ENCODE data around the gene ELOA. TPM values are rescaled to one million over a fixed set of nuclear protein-coding genes. Genes with fewer than 3 reads are reported as not detected.
A peak's percentile ranks its signal among the peaks of the same experiment; 100 is the strongest.

Gene ELOA
- 10 to 100 TPM; 61.9 to 69.8 (median 67.1) TPM for total RNA-seq

GRCh38 chr1:23743287-23744152 is at the start of gene ELOA:
Gene ELOA, plus strand, starts transcription at chr1:23743471. Its CDS starts 33 bp downstream, at chr1:23743504.
- H3K4me3 Mint-ChIP-seq, result peak within 1 kb of the TSS; percentile 94
- no peaks in the 10 kb centered on the region for H3K9me3 Mint-ChIP-seq
- DNase-seq (peak; percentile 69), ATAC-seq (peak; percentile 97 to 98)
- H3K4me1 Mint-ChIP-seq (ENCODE audit: low read depth), result peaks cover 48% of the 10 kb centered on the region
- H3K36me3 Mint-ChIP-seq (ENCODE audit: insufficient read depth), result peaks cover 12% of the 10 kb centered on the region
- H3K27me3 Mint-ChIP-seq (ENCODE audit: low read depth), result no peaks in the 10 kb centered on the region

GRCh38 chr1:23693599-23693998 is 49.7 kb upstream of the ELOA start:
- peaks cover 63% of the 10 kb centered on the region for H3K36me3 Mint-ChIP-seq (ENCODE audit: insufficient read depth)
- no peak for ATAC-seq
- H3K4me3 Mint-ChIP-seq, result peak overlapping the region; percentile 97
- H3K9me3 Mint-ChIP-seq, result no peaks in the 10 kb centered on the region
- H3K27me3 Mint-ChIP-seq (ENCODE audit: low read depth), result no peaks in the 10 kb centered on the region
- no peak for DNase-seq
- peaks cover 61% of the 10 kb centered on the region for H3K4me1 Mint-ChIP-seq (ENCODE audit: low read depth)

GRCh38 chr1:23694371-23694770 is 48.9 kb upstream of the ELOA start:
- ATAC-seq, result no peak
- H3K4me1 Mint-ChIP-seq (ENCODE audit: low read depth), result peaks cover 64% of the 10 kb centered on the region
- H3K36me3 Mint-ChIP-seq (ENCODE audit: insufficient read depth), result peaks cover 68% of the 10 kb centered on the region
- H3K27me3 Mint-ChIP-seq (ENCODE audit: low read depth), result no peaks in the 10 kb centered on the region
- H3K4me3 Mint-ChIP-seq, result peak overlapping the region; percentile 97
- no peak for DNase-seq
- no peaks in the 10 kb centered on the region for H3K9me3 Mint-ChIP-seq

GRCh38 chr1:23695667-23696066 is 47.6 kb upstream of the ELOA start:
- H3K4me1 Mint-ChIP-seq (ENCODE audit: low read depth), result peaks cover 72% of the 10 kb centered on the region
- no peaks in the 10 kb centered on the region for H3K9me3 Mint-ChIP-seq
- ATAC-seq (no peak), DNase-seq (no peak)
- peak overlapping the region; percentile 97 for H3K4me3 Mint-ChIP-seq
- no peaks in the 10 kb centered on the region for H3K27me3 Mint-ChIP-seq (ENCODE audit: low read depth)
- H3K36me3 Mint-ChIP-seq (ENCODE audit: insufficient read depth), result peaks cover 79% of the 10 kb centered on the region

GRCh38 chr1:23696335-23696989 is 46.8 kb upstream of the ELOA start:
- no peak for DNase-seq
- Mint-ChIP-seq H3K9me3 (no peaks in the 10 kb centered on the region), H3K4me1 (ENCODE audit: low read depth) (peaks cover 72% of the 10 kb centered on the region), H3K36me3 (ENCODE audit: insufficient read depth) (peaks cover 82% of the 10 kb centered on the region), H3K4me3 (peak overlapping the region; percentile 49), H3K27me3 (ENCODE audit: low read depth) (no peaks in the 10 kb centered on the region)
- no peak for ATAC-seq

GRCh38 chr1:23698466-23698865 is 44.8 kb upstream of the ELOA start:
- Mint-ChIP-seq H3K4me3 (no peak overlapping the region), H3K9me3 (no peaks in the 10 kb centered on the region), H3K36me3 (ENCODE audit: insufficient read depth) (peaks cover 67% of the 10 kb centered on the region), H3K27me3 (ENCODE audit: low read depth) (no peaks in the 10 kb centered on the region), H3K4me1 (ENCODE audit: low read depth) (peaks cover 63% of the 10 kb centered on the region)
- ATAC-seq (no peak), DNase-seq (no peak)

GRCh38 chr1:23699280-23700179 is 43.7 kb upstream of the ELOA start:
- no peak overlapping the region for H3K4me3 Mint-ChIP-seq
- H3K27me3 Mint-ChIP-seq (ENCODE audit: low read depth), result no peaks in the 10 kb centered on the region
- ATAC-seq, result peak; percentile 63 to 68
- H3K4me1 Mint-ChIP-seq (ENCODE audit: low read depth), result peaks cover 52% of the 10 kb centered on the region
- DNase-seq, result no peak
- H3K9me3 Mint-ChIP-seq, result no peaks in the 10 kb centered on the region
- H3K36me3 Mint-ChIP-seq (ENCODE audit: insufficient read depth), result peaks cover 58% of the 10 kb centered on the region

- Mint-ChIP-seq H3K9me3 (no peaks in the 10 kb centered on the region), H3K36me3 (ENCODE audit: insufficient read depth) (peaks cover 44% of the 10 kb centered on the region), H3K27me3 (ENCODE audit: low read depth) (no peaks in the 10 kb centered on the region), H3K4me3 (no peak overlapping the region), H3K4me1 (ENCODE audit: low read depth) (peaks cover 34% of the 10 kb centered on the region)
- ATAC-seq (no peak), DNase-seq (no peak)
Observed at GRCh38 chr1:23701310-23701709, 42.0 kb upstream of the ELOA start.

GRCh38 chr1:23701996-23702395 is 41.3 kb upstream of the ELOA start:
- ATAC-seq, result no peak
- Mint-ChIP-seq H3K4me1 (ENCODE audit: low read depth) (peaks cover 28% of the 10 kb centered on the region), H3K4me3 (no peak overlapping the region), H3K27me3 (ENCODE audit: low read depth) (no peaks in the 10 kb centered on the region), H3K36me3 (ENCODE audit: insufficient read depth) (peaks cover 38% of the 10 kb centered on the region), H3K9me3 (no peaks in the 10 kb centered on the region)
- DNase-seq, result no peak

- peaks cover 17% of the 10 kb centered on the region for H3K36me3 Mint-ChIP-seq (ENCODE audit: insufficient read depth)
- ATAC-seq (no peak), DNase-seq (no peak)
- no peak overlapping the region for H3K4me3 Mint-ChIP-seq
- H3K27me3 Mint-ChIP-seq (ENCODE audit: low read depth), result no peaks in the 10 kb centered on the region
- H3K9me3 Mint-ChIP-seq, result no peaks in the 10 kb centered on the region
- H3K4me1 Mint-ChIP-seq (ENCODE audit: low read depth), result peaks cover 12% of the 10 kb centered on the region
Observed at GRCh38 chr1:23704834-23705495, 38.3 kb upstream of the ELOA start.

GRCh38 chr1:23709229-23709628 is 34.0 kb upstream of the ELOA start:
- ATAC-seq (no peak), DNase-seq (no peak)
- H3K4me3 Mint-ChIP-seq, result no peak overlapping the region
- H3K9me3 Mint-ChIP-seq, result no peaks in the 10 kb centered on the region
- H3K4me1 Mint-ChIP-seq (ENCODE audit: low read depth), result peaks cover 7% of the 10 kb centered on the region
- H3K36me3 Mint-ChIP-seq (ENCODE audit: insufficient read depth), result peaks cover 12% of the 10 kb centered on the region
- H3K27me3 Mint-ChIP-seq (ENCODE audit: low read depth), result no peaks in the 10 kb centered on the region

- DNase-seq, result no peak
- Mint-ChIP-seq H3K4me3 (no peak overlapping the region), H3K4me1 (ENCODE audit: low read depth) (peaks cover 16% of the 10 kb centered on the region), H3K36me3 (ENCODE audit: insufficient read depth) (peaks cover 4% of the 10 kb centered on the region), H3K27me3 (ENCODE audit: low read depth) (no peaks in the 10 kb centered on the region), H3K9me3 (no peaks in the 10 kb centered on the region)
- no peak for ATAC-seq
Observed at GRCh38 chr1:23718482-23718881, 24.8 kb upstream of the ELOA start.

GRCh38 chr1:23719162-23719820 is 24.0 kb upstream of the ELOA start:
- DNase-seq (no peak), ATAC-seq (no peak)
- Mint-ChIP-seq H3K4me3 (no peak overlapping the region), H3K9me3 (no peaks in the 10 kb centered on the region), H3K4me1 (ENCODE audit: low read depth) (peaks cover 16% of the 10 kb centered on the region), H3K27me3 (ENCODE audit: low read depth) (no peaks in the 10 kb centered on the region), H3K36me3 (ENCODE audit: insufficient read depth) (peaks cover 4% of the 10 kb centered on the region)
